NCI-H2227 (cell line): ENCODE data around the gene DPP9.

Experiments
- DNase-seq: peaks from one replicate; lab custom pipeline; 2025; ENCODE audit not compliant: unreplicated experiment; lab: John Stamatoyannopoulos, UW

DPP9 gene

GRCh38 chr19:4660993-4661392 is 62.6 kb downstream of the DPP9 start:
- DNase-seq: no peak

GRCh38 chr19:4660181-4660791 is 63.4 kb downstream of the DPP9 start:
- DNase-seq: no peak

- DNase-seq: no peak
These were observed 65.8 kb downstream of the DPP9 start for GRCh38 chr19:4657835-4658234.

GRCh38 chr19:4657262-4657661 is 66.4 kb downstream of the DPP9 start:
- DNase-seq: no peak

GRCh38 chr19:4656102-4656501 is 67.5 kb downstream of the DPP9 start:
- DNase-seq: no peak

GRCh38 chr19:4654437-4655361 is 68.9 kb downstream of the DPP9 start:
- DNase-seq: no peak

GRCh38 chr19:4653793-4654436 is 69.7 kb downstream of the DPP9 start:
- DNase-seq: no peak

- DNase-seq: no peak
These were observed 71.6 kb downstream of the DPP9 start for GRCh38 chr19:4652075-4652474.

- no peak for DNase-seq
These were observed 73.5 kb downstream of the DPP9 start for GRCh38 chr19:4650159-4650558.

- DNase-seq: no peak
These were observed 74.1 kb downstream of the DPP9 start for GRCh38 chr19:4649392-4650047.

GRCh38 chr19:4647676-4648644 is 75.7 kb downstream of the DPP9 start:
- no peak for DNase-seq

- DNase-seq: no peak
These were observed 77.9 kb downstream of the DPP9 start for GRCh38 chr19:4645718-4646117.

GRCh38 chr19:4642625-4643024 is 81.0 kb downstream of the DPP9 start:
- DNase-seq: no peak

- no peak for DNase-seq
These were observed 82.5 kb downstream of the DPP9 start for GRCh38 chr19:4641132-4641531.

- peak; percentile 13 for DNase-seq
These were observed 83.2 kb downstream of the DPP9 start for GRCh38 chr19:4640247-4641000.

GRCh38 chr19:4639531-4640246 is 84.0 kb downstream of the DPP9 start:
- DNase-seq: no peak

- DNase-seq: peak; percentile 96
These were observed 84.7 kb downstream of the DPP9 start, which contains the start of gene TNFAIP8L1 for GRCh38 chr19:4638828-4639530. Gene TNFAIP8L1 (plus strand): TSS chr19:4639516. CDS start chr19:4651870, 12,354 bp downstream.

GRCh38 chr19:4638317-4638716 is 85.3 kb downstream of the DPP9 start:
- DNase-seq: no peak
